Measurements from ENCODE around the gene TOMM6. TPM values are rescaled to one million over a fixed set of nuclear protein-coding genes. Genes with fewer than 3 reads are reported as not detected.
"Not testable (repeated sequence)": the region's sequence is repeated elsewhere in the genome, so short reads cannot be mapped to it uniquely, and the experiment has no call there.

Gene TOMM6
- total RNA-seq, 4 donors from 2014 or later: 116 to 182 (median 150) TPM

GRCh38 chr6:41757931-41758640 is 29.4 kb upstream of the TOMM6 start:
- 71 to 73% methylated on average over 6 of the region's 8 CpGs for WGBS, 2 donors
- Histone ChIP-seq H3K9me3 (no peaks in the 10 kb centered on the region), H3K27me3 (no peaks in the 10 kb centered on the region), H3K27ac (no peak overlapping the region), H3K4me3 (no peak overlapping the region), H3K36me3 (no peaks in the 10 kb centered on the region), H3K4me1 (no peaks in the 10 kb centered on the region)
- intact Hi-C loops (cut with DNase I): no loop called here
- TF ChIP-seq POLR2A (IDR thresholded peaks at IDR 0.05) (no peak), CTCF (IDR thresholded peaks at IDR 0.05) (no peak)
- no peak for DNase-seq

GRCh38 chr6:41758641-41759035 is 28.9 kb upstream of the TOMM6 start:
- Histone ChIP-seq H3K27me3 (no peaks in the 10 kb centered on the region), H3K36me3 (no peaks in the 10 kb centered on the region), H3K4me3 (no peak overlapping the region), H3K4me1 (no peaks in the 10 kb centered on the region), H3K27ac (no peak overlapping the region), H3K9me3 (no peaks in the 10 kb centered on the region)
- DNase-seq: no peak
- 88 to 94% methylated on average over 3 to 6 of the region's 6 CpGs for WGBS, 2 donors
- TF ChIP-seq POLR2A (IDR thresholded peaks at IDR 0.05) (no peak), CTCF (IDR thresholded peaks at IDR 0.05) (no peak)
- intact Hi-C loops (cut with DNase I): no loop called here

GRCh38 chr6:41759106-41759904 is 28.2 kb upstream of the TOMM6 start:
- DNase-seq: no peak
- H3K27me3 ChIP-seq: no peaks in the 10 kb centered on the region
- intact Hi-C loops (cut with DNase I): no loop called here
- H3K27ac ChIP-seq: no peak overlapping the region
- no peaks in the 10 kb centered on the region for H3K9me3 ChIP-seq
- H3K36me3 ChIP-seq: no peaks in the 10 kb centered on the region
- no peak overlapping the region for H3K4me3 ChIP-seq
- WGBS, 2 donors: 80 to 83% methylated on average over 7 to 11 of the region's 13 CpGs
- H3K4me1 ChIP-seq: no peaks in the 10 kb centered on the region
- TF ChIP-seq CTCF (IDR thresholded peaks at IDR 0.05): no peak
- TF ChIP-seq POLR2A (IDR thresholded peaks at IDR 0.05): no peak

- Histone ChIP-seq H3K36me3 (no peaks in the 10 kb centered on the region), H3K4me3 (no peak overlapping the region), H3K27ac (no peak overlapping the region), H3K4me1 (no peaks in the 10 kb centered on the region), H3K9me3 (no peaks in the 10 kb centered on the region), H3K27me3 (no peaks in the 10 kb centered on the region)
- TF ChIP-seq CTCF (IDR thresholded peaks at IDR 0.05) (no peak), POLR2A (IDR thresholded peaks at IDR 0.05) (no peak)
- intact Hi-C loops (cut with DNase I): no loop called here
- no peak for DNase-seq
- 80% methylated on average over 1 of the region's 2 CpGs; no CpG with 5 or more reads in 1 of the 2 donors for WGBS, 2 donors
Measured at GRCh38 chr6:41759905-41760579, 27.5 kb upstream of the TOMM6 start.

GRCh38 chr6:41763470-41763869 is 24.0 kb upstream of the TOMM6 start:
- no peak for TF ChIP-seq POLR2A (IDR thresholded peaks at IDR 0.05)
- TF ChIP-seq CTCF (IDR thresholded peaks at IDR 0.05): no peak
- Histone ChIP-seq H3K4me1 (peaks cover 0 to 21% (median 12%) of the 10 kb centered on the region in 3 donors), H3K9me3 (no peaks in the 10 kb centered on the region), H3K4me3 (no peak overlapping the region), H3K36me3 (no peaks in the 10 kb centered on the region), H3K27me3 (no peaks in the 10 kb centered on the region), H3K27ac (no peak overlapping the region)
- 18 to 30% methylated on average over 2 of the region's 2 CpGs for WGBS, 2 donors
- DNase-seq: no peak
- intact Hi-C loops (cut with DNase I): no loop called here

- 67 to 83% methylated on average over 3 of the region's 4 CpGs for WGBS, 2 donors
Measured at GRCh38 chr6:41766043-41766664, 21.3 kb upstream of the TOMM6 start.

More at GRCh38 chr6:41766043-41766664, 21.3 kb upstream of the TOMM6 start:
- Histone ChIP-seq H3K27ac (peak overlapping the region in 1 of 4 donors; percentile 77), H3K36me3 (peaks cover 0 to 11% (median 2%) of the 10 kb centered on the region in 3 donors), H3K4me1 (peaks cover 0 to 21% (median 12%) of the 10 kb centered on the region in 3 donors)
- H3K27me3 ChIP-seq; DNase-seq; H3K4me3 ChIP-seq; intact Hi-C loops (cut with DNase I); H3K9me3 ChIP-seq: not testable (repeated sequence)

Measured in esophagus squamous epithelium (tissue), 5 donors.